Thyroid gland (tissue), 4 donors: Measurements from ENCODE around the gene SLC9A8. TPM values are rescaled to one million over a fixed set of nuclear protein-coding genes. Genes with fewer than 3 reads are reported as not detected.
"Not testable (repeated sequence)": the region's sequence is repeated elsewhere in the genome, so short reads cannot be mapped to it uniquely, and the experiment has no call there.

Source experiments
- DNase-seq, 2 donors: peaks; one replicate each; pipeline ENCODE4 v3.0.0-alpha.2; 2019
- H3K27ac ChIP-seq, 3 donors: fragments of 200-600 bp; sonication (generic); 1 replicate in 2 of 3; 2 replicates in 1 of 3; pipeline ENCODE4 v1.5.1; 2016 to 2019; ENCODE audit warnings: mild to moderate bottlenecking in 1 of 3, moderate library complexity in 1 of 3
- H3K27me3 ChIP-seq: fragments of 200-600 bp; sonication (generic); one replicate; pipeline ENCODE4 v1.5.1; 2019
- H3K36me3 ChIP-seq, 2 donors: fragments of 200-600 bp; sonication (generic); one replicate each; pipeline ENCODE4 v1.5.1; 2016 to 2019
- H3K4me1 ChIP-seq, 2 donors: fragments of 200-600 bp; sonication (generic); one replicate each; pipeline ENCODE4 v1.5.1; 2017 to 2019
- H3K4me3 ChIP-seq, 3 donors: fragments of 200-600 bp; sonication (generic); replicated peaks in 1 of 3; 1 replicate in 2 of 3; 2 replicates in 1 of 3; pipeline ENCODE4 v1.5.1; 2016; ENCODE audit warnings: mild to moderate bottlenecking in 1 of 3
- H3K9me3 ChIP-seq: fragments of 200-600 bp; sonication (generic); one replicate; pipeline ENCODE4 v1.5.1; 2017
- CTCF ChIP-seq, 6 experiments: fragments of 200-600 bp in 3 of 6; fragments of 450-650 bp in 3 of 6; sonication (generic) in 3 of 6; IDR thresholded peaks; one replicate each; pipeline ENCODE4 v1.5.1; 2016 to 2019; ENCODE audit warnings: antibody characterized with exemption in 6 of 6, mild to moderate bottlenecking in 2 of 6, inconsistent platforms in 1 of 6, moderate library complexity in 1 of 6
- POLR2A ChIP-seq, 2 donors: fragments of 450-650 bp; IDR thresholded peaks; one replicate each; pipeline ENCODE4 v1.6.1; 2017; ENCODE audit warnings: antibody characterized with exemption in 2 of 2, mild to moderate bottlenecking in 2 of 2, moderate library complexity in 1 of 2
- WGBS, 2 donors: methylation state at CpG; one replicate each; pipeline ENCODE4 v1.1.5; 2017; 5-methylcytosine and 5-hydroxymethylcytosine counted together
- intact Hi-C: fragments of 100-400 bp; cut with DNase I; formaldehyde crosslinking; loops from one replicate; pipeline ENCODE4 v1.15.1; 2023
- total RNA-seq, 4 donors: library from RNA; depleted of rRNA; stranded (reverse); fragments of >200 nt; gene quantifications; one replicate each; pipeline ENCODE4 v1.2.3, GENCODE V29; 2016

Gene SLC9A8
- total RNA-seq, 4 donors from 2014 or later: 12.0 to 20.2 (median 16.1) TPM

- H3K9me3 ChIP-seq: no peaks in the 10 kb centered on the region
- WGBS, 2 donors: 84 to 97% methylated on average over 4 of the region's 4 CpGs
- H3K27me3 ChIP-seq: no peaks in the 10 kb centered on the region
- H3K36me3 ChIP-seq: no peaks in the 10 kb centered on the region
- H3K27ac ChIP-seq: peak overlapping the region in 1 of 3 donors; percentile 69
- H3K4me3 ChIP-seq: no peak overlapping the region
- no peak for DNase-seq
- TF ChIP-seq POLR2A (IDR thresholded peaks at IDR 0.05) (no peak), CTCF (IDR thresholded peaks at IDR 0.05) (no peak)
- peaks cover 7 to 43% of the 10 kb centered on the region in 2 donors for H3K4me1 ChIP-seq
- intact Hi-C loops: no loop called here
Measured at GRCh38 chr20:49766979-49767521, 45.6 kb upstream of the SLC9A8 start.

DNA sequence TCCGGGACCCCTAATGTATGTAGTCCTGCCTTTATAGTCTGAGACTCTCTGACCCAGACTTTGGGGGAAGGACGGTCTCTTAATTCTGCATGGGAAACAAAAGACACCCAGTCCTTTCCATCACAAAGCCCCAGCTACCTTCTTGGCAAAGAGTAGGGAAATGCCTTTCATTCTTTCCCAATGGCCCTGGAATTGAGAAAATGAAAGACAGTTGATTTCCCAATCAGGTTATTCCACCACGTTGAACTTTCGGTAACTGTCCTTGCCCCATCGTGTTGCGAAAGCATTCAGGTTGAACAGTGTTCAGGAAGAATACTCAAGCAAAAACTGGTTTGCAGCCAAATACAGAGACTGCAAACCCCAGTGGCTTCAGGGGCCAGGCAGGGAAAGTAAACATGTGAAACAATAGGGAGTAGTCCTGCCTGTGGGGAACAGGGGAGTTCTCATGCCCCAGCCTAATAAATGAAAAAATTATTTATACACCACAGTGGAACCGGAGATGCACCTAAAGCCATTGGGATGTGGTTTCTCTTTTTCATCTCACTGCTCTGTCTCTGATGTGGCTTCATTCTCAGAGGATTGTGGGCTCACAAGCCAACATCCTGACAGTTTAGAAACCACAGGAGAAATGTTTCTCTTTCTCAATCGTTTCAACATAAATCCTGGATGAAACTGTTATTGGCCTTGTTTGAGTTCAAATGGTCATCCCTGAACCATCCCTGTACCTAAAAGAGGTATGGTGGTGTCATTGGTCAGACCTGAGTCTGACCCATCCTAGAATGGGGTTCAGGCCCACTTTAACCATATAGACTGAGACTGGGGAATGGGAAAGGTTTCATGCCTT is 44.2 kb upstream of the SLC9A8 start:
- TF ChIP-seq POLR2A (IDR thresholded peaks at IDR 0.05) (no peak), CTCF (IDR thresholded peaks at IDR 0.05) (no peak)
- intact Hi-C loops: no loop called here
- peak; percentile 76 to 79 for DNase-seq
- no peaks in the 10 kb centered on the region for H3K9me3 ChIP-seq
- no peaks in the 10 kb centered on the region for H3K36me3 ChIP-seq
- H3K27me3 ChIP-seq: no peaks in the 10 kb centered on the region
- H3K4me1 ChIP-seq: peaks cover 7 to 52% of the 10 kb centered on the region in 2 donors
- peak overlapping the region; percentile 66 to 69 (median 67) for H3K27ac ChIP-seq
- H3K4me3 ChIP-seq: no peak overlapping the region
- 18 to 22% methylated on average over 8 of the region's 8 CpGs for WGBS, 2 donors

DNA sequence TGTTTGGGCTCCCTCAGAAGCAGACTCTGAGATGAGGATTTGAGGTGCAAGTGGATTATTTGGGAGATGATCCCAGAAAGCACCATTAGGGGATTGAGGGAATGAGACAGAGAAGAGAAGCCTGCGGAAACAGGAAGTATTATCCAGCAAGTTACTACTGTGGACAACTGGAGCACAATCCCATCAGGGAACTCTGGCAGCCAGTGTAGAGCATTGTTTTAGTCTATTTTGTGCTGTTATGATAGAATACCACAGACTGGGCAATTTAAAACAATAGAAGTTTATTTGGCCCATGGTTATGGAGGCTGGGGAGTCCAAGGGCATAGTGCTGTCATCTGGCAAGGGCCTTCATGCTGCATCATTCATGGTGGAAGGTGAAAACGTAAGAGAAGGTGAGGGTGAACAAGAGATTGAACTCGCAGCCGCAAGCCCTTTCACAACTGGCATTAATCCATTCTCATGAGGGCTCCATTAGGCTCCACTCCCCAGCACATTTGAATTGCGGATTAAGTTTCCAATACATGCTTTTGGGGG is 43.5 kb upstream of the SLC9A8 start:
- no peaks in the 10 kb centered on the region for H3K36me3 ChIP-seq
- H3K4me1 ChIP-seq: peaks cover 7 to 50% of the 10 kb centered on the region in 2 donors
- no peaks in the 10 kb centered on the region for H3K27me3 ChIP-seq
- no peak for DNase-seq
- 93 to 99% methylated on average over 5 of the region's 5 CpGs for WGBS, 2 donors
- H3K4me3 ChIP-seq: no peak overlapping the region
- H3K9me3 ChIP-seq: no peaks in the 10 kb centered on the region
- intact Hi-C loops: no loop called here
- TF ChIP-seq POLR2A (IDR thresholded peaks at IDR 0.05) (no peak), CTCF (IDR thresholded peaks at IDR 0.05) (no peak)
- peak overlapping the region; percentile 66 to 69 (median 67) for H3K27ac ChIP-seq

GRCh38 chr20:49770634-49771033 is 42.0 kb upstream of the SLC9A8 start:
- intact Hi-C loops: no loop called here
- no peak overlapping the region for H3K4me3 ChIP-seq
- 100% methylated on average over 1 of the region's 1 CpG for WGBS, 2 donors
- no peak for DNase-seq
- TF ChIP-seq POLR2A (IDR thresholded peaks at IDR 0.05) (no peak), CTCF (IDR thresholded peaks at IDR 0.05) (no peak)
- H3K27ac ChIP-seq: no peak overlapping the region
- no peaks in the 10 kb centered on the region for H3K27me3 ChIP-seq
- peaks cover 7 to 58% of the 10 kb centered on the region in 2 donors for H3K4me1 ChIP-seq
- no peaks in the 10 kb centered on the region for H3K36me3 ChIP-seq
- no peaks in the 10 kb centered on the region for H3K9me3 ChIP-seq

DNA sequence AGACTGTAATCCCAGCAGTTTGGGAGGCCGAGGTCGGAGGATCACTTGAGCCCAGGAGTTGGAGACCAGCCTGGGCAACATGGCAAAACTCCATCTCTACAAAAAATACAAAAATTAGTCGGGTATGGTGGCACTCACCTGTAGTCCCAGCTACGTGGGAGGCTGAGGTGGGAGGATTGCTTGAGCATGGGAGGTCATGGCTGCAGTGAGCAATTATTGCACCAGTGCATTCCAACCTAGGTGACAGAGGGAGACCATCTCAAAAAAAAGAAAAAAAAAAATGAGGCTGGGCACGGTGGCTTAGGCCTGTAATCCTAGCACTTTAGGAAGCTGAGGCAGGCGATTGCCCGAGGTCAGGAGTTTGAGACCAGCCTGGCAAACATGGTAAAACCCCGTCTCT is 38.4 kb upstream of the SLC9A8 start:
- 96 to 97% methylated on average over 8 of the region's 8 CpGs for WGBS, 2 donors
- not testable (repeated sequence) for H3K27ac ChIP-seq

More for the DNA sequence above, 38.4 kb upstream of the SLC9A8 start:
- DNase-seq, H3K9me3 ChIP-seq, H3K36me3 ChIP-seq, intact Hi-C loops, H3K27me3 ChIP-seq, H3K4me3 ChIP-seq: not testable (repeated sequence)
- peaks cover 0 to 45% of the 10 kb centered on the region in 2 donors for H3K4me1 ChIP-seq
